CD14-positive monocyte (primary cell): Measurements from ENCODE around the gene MYO3B. TPM values are rescaled to one million over a fixed set of nuclear protein-coding genes. Genes with fewer than 3 reads are reported as not detected.

Experiments
- DNase-seq, 3 donors: peaks; one replicate each; pipeline ENCODE4 v3.0.0-alpha.2; 2011 to 2022
- H2AFZ ChIP-seq: 2 replicates; pipeline ENCODE4 v1.6.0; 2012; ENCODE audit warnings: mild to moderate bottlenecking, low read depth, low read length, inconsistent platforms; ENCODE audit not compliant: insufficient read depth, poor library complexity, severe bottlenecking
- H3K27ac ChIP-seq, 2 donors: 1 replicate in 1 of 2; 2 replicates in 1 of 2; pipeline ENCODE4 v1.5.1; 2012 to 2013; ENCODE audit warnings: low read length in 2 of 2, control low read depth in 1 of 2, inconsistent platforms in 1 of 2, low read depth in 1 of 2, mild to moderate bottlenecking in 1 of 2
- H3K27me3 ChIP-seq, 2 donors: one replicate each; pipeline versions ENCODE4 v1.6.0 to v1.6.1; 2011 to 2013; ENCODE audit warnings: low read length in 2 of 2; ENCODE audit not compliant: control insufficient read depth in 2 of 2, insufficient read depth in 2 of 2
- H3K36me3 ChIP-seq, 2 donors: replicated peaks in 1 of 2; 1 replicate in 1 of 2; 2 replicates in 1 of 2; pipeline versions ENCODE4 v1.5.1 to v1.6.1; 2012 to 2013; ENCODE audit warnings: low read length in 2 of 2, control low read depth in 1 of 2, inconsistent platforms in 1 of 2, mild to moderate bottlenecking in 1 of 2; ENCODE audit not compliant: insufficient read depth in 2 of 2, control insufficient read depth in 1 of 2
- H3K4me1 ChIP-seq, 2 donors: 1 replicate in 1 of 2; 2 replicates in 1 of 2; pipeline versions ENCODE4 v1.5.1 to v1.6.1; 2012 to 2013; ENCODE audit warnings: low read length in 2 of 2, control low read depth in 1 of 2, inconsistent platforms in 1 of 2, mild to moderate bottlenecking in 1 of 2, moderate library complexity in 1 of 2; ENCODE audit not compliant: insufficient read depth in 2 of 2, control insufficient read depth in 1 of 2
- H3K4me2 ChIP-seq: replicated peaks from 2 replicates; pipeline ENCODE3; 2012; ENCODE audit warnings: low read length, moderate library complexity, mild to moderate bottlenecking; ENCODE audit not compliant: poor library complexity, severe bottlenecking; ENCODE audit errors: extremely low read depth
- H3K4me3 ChIP-seq, 3 experiments: fragments of 200-600 bp in 1 of 3; sonication (generic) in 1 of 3; replicated peaks in 1 of 3; 1 replicate in 2 of 3; 2 replicates in 1 of 3; pipeline ENCODE4 v1.5.1; 2011 to 2013; ENCODE audit warnings: low read length in 3 of 3, mild to moderate bottlenecking in 3 of 3, control low read depth in 2 of 3, low read depth in 2 of 3, inconsistent platforms in 1 of 3, moderate library complexity in 1 of 3
- H3K79me2 ChIP-seq: 2 replicates; pipeline ENCODE4 v1.6.0; 2012; ENCODE audit warnings: mild to moderate bottlenecking, control low read depth, inconsistent platforms, low read length, moderate library complexity; ENCODE audit not compliant: insufficient read depth
- H3K9ac ChIP-seq: 2 replicates; pipeline ENCODE4 v1.6.0; 2017; ENCODE audit warnings: low read length, mild to moderate bottlenecking; ENCODE audit not compliant: insufficient read depth, poor library complexity, severe bottlenecking
- H3K9me3 ChIP-seq, 2 donors: replicated peaks in 1 of 2; 1 replicate in 1 of 2; 2 replicates in 1 of 2; pipeline versions ENCODE4 v1.5.1 to v1.6.1; 2012 to 2013; ENCODE audit warnings: low read length in 2 of 2, control low read depth in 1 of 2; ENCODE audit not compliant: control insufficient read depth in 1 of 2, insufficient read depth in 1 of 2
- H4K20me1 ChIP-seq: 2 replicates; pipeline ENCODE4 v1.6.0; 2012; ENCODE audit warnings: mild to moderate bottlenecking, low read length, control low read depth, moderate library complexity; ENCODE audit not compliant: insufficient read depth
- H3K27ac Mint-ChIP-seq, 7 donors: one replicate each; pipeline ENCODE4 v1.8.0; 2020; ENCODE audit warnings: mild to moderate bottlenecking in 7 of 7, mixed read lengths in 7 of 7, moderate library complexity in 6 of 7, inconsistent platforms in 2 of 7
- H3K27me3 Mint-ChIP-seq, 3 donors: one replicate each; pipeline ENCODE4 v1.8.0; 2021 to 2022; ENCODE audit warnings: low read depth in 3 of 3, mild to moderate bottlenecking in 3 of 3, mixed read lengths in 3 of 3, moderate library complexity in 3 of 3, inconsistent platforms in 1 of 3
- H3K36me3 Mint-ChIP-seq, 2 donors: one replicate each; pipeline ENCODE4 v1.8.0; 2020; ENCODE audit warnings: mixed read lengths in 2 of 2, inconsistent platforms in 1 of 2, mild to moderate bottlenecking in 1 of 2
- H3K4me1 Mint-ChIP-seq: one replicate; pipeline ENCODE4 v1.8.0; 2020; ENCODE audit warnings: mild to moderate bottlenecking, mixed read lengths
- H3K4me3 Mint-ChIP-seq, 2 donors: one replicate each; pipeline ENCODE4 v1.8.0; 2020; ENCODE audit warnings: mild to moderate bottlenecking in 2 of 2, mixed read lengths in 2 of 2, moderate library complexity in 1 of 2
- H3K9me3 Mint-ChIP-seq, 7 donors: one replicate each; pipeline ENCODE4 v1.8.0; 2020 to 2022; ENCODE audit warnings: mixed read lengths in 7 of 7, mild to moderate bottlenecking in 6 of 7, moderate library complexity in 6 of 7, inconsistent platforms in 2 of 7
- CTCF ChIP-seq: fragments of 200-600 bp; IDR thresholded peaks from one replicate; pipeline ENCODE4 v1.8.0; 2022; ENCODE audit warnings: antibody characterized with exemption, mild to moderate bottlenecking
- WGBS: methylation state at CpG from one replicate; pipeline ENCODE4 v1.1.5; 2013; ENCODE audit warnings: missing lambda C conversion rate; ENCODE audit not compliant: insufficient coverage; 5-methylcytosine and 5-hydroxymethylcytosine counted together
- intact Hi-C, 2 donors: fragments of 100-400 bp; cut with micrococcal nuclease; formaldehyde crosslinking; loops; one replicate each; pipeline versions ENCODE4 v1.15.0 to v1.15.1; 2023
- polyA plus RNA-seq, 3 donors: library from polyadenylated mRNA; depleted of rRNA in 1 of 3; unstranded in 2 of 3; stranded (reverse) in 1 of 3; fragments of 300-500 nt in 2 of 3; fragments of >200 nt in 1 of 3; fragmentation: Illumina TruSeq in 2 of 3; gene quantifications; 1 replicate in 2 of 3; 2 replicates in 1 of 3; pipeline ENCODE4 v1.2.3, GENCODE V29; 2012 to 2021

Gene MYO3B
- polyA plus RNA-seq, 3 donors: not detected

DNA sequence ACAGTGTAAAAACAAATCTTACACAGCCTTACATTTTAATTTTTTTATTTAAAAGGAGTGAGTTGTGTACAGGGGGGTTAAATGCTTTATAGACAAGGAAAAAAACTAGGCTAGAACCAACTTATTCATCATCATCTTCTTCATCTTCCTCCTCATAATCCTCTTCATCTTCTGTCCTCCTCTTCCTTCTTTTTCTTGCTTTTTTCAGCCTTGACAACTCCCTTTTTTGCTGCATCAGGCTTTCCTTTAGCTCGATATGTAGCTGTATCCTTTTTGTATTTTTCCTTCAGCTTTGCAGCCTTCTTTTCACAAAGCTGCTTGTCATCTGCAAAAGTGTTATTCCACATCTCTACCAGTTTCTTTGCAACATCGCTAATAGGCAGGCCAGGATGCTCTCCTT, 423.5 kb downstream of the MYO3B start:
- Histone ChIP-seq H3K27ac (no peak overlapping the region), H2AFZ (no peak overlapping the region), H3K79me2 (no peaks in the 10 kb centered on the region), H3K4me2 (no peak overlapping the region), H3K9ac (no peak overlapping the region), H4K20me1 (no peaks in the 10 kb centered on the region), H3K4me3 (no peak overlapping the region), H3K9me3 (no peaks in the 10 kb centered on the region), H3K36me3 (no peaks in the 10 kb centered on the region), H3K27me3 (no peaks in the 10 kb centered on the region), H3K4me1 (no peaks in the 10 kb centered on the region)
- WGBS: 88% methylated on average over 1 of the region's 2 CpGs
- no peak overlapping the region for H3K4me3 Mint-ChIP-seq
- TF ChIP-seq CTCF: no peak
- H3K4me1 Mint-ChIP-seq: no peaks in the 10 kb centered on the region
- no peak for DNase-seq
- H3K27ac Mint-ChIP-seq: no peak overlapping the region
- intact Hi-C loops: no loop called here
- peaks cover 0 to 4% (median 0%) of the 10 kb centered on the region in 7 donors for H3K9me3 Mint-ChIP-seq
- no peaks in the 10 kb centered on the region for H3K36me3 Mint-ChIP-seq
- peaks cover 1 to 13% (median 6%) of the 10 kb centered on the region in 3 donors for H3K27me3 Mint-ChIP-seq

- no peak overlapping the region for H2AFZ ChIP-seq
- H3K27me3 ChIP-seq: no peaks in the 10 kb centered on the region
- no peak overlapping the region for H3K9ac ChIP-seq
- no peak overlapping the region for H3K4me2 ChIP-seq
- H3K4me1 ChIP-seq: no peaks in the 10 kb centered on the region
- no peak for TF ChIP-seq CTCF
- no peaks in the 10 kb centered on the region for H3K36me3 ChIP-seq
- no peak overlapping the region for H3K4me3 ChIP-seq
- intact Hi-C loops: no loop called here
- H3K9me3 ChIP-seq: no peaks in the 10 kb centered on the region
- no peaks in the 10 kb centered on the region for H4K20me1 ChIP-seq
- DNase-seq: no peak
- 92% methylated on average over 3 of the region's 3 CpGs for WGBS
- no peak overlapping the region for H3K27ac ChIP-seq
- H3K4me1 Mint-ChIP-seq: no peaks in the 10 kb centered on the region
- no peaks in the 10 kb centered on the region for H3K36me3 Mint-ChIP-seq
- H3K79me2 ChIP-seq: no peaks in the 10 kb centered on the region
- H3K4me3 Mint-ChIP-seq: no peak overlapping the region
- peaks cover 5 to 16% (median 6%) of the 10 kb centered on the region in 3 donors for H3K27me3 Mint-ChIP-seq
- peaks cover 0 to 3% (median 0%) of the 10 kb centered on the region in 7 donors for H3K9me3 Mint-ChIP-seq
- H3K27ac Mint-ChIP-seq: no peak overlapping the region
These were observed 427.9 kb downstream of the MYO3B start for GRCh38 chr2:170605862-170606261.
